GM13977 (cell line): ENCODE measurements around the gene BMI1.
"Not testable (repeated sequence)": the region's sequence is repeated elsewhere in the genome, so short reads cannot be mapped to it uniquely, and the experiment has no call there.

Source experiments
- DNase-seq: peaks from one replicate; pipeline ENCODE4 v3.0.0; 2012; ENCODE audit warnings: low spot score
- CTCF ChIP-seq: IDR thresholded peaks from 2 replicates; pipeline ENCODE4 v1.5.1; 2012; ENCODE audit warnings: mild to moderate bottlenecking, control low read depth; ENCODE audit not compliant: insufficient read depth; ENCODE audit errors: extremely low read depth, missing control alignments
- in situ Hi-C: fragments of 300-500 bp; cut with MboI; formaldehyde crosslinking; loops from one replicate; pipeline ENCODE4 v1.12.0; 2022; ENCODE audit warnings: low sequenced_read_pairs, low pct_unique_long_range_greater_than_20kb, mixed read lengths, inconsistent platforms; ENCODE audit not compliant: unreplicated experiment

The BMI1 gene

GRCh38 chr10:22349755-22350154 is 28.9 kb downstream of the BMI1 start:
- no peak for DNase-seq
- in situ Hi-C loops, result no loop called here
- no peak for TF ChIP-seq CTCF

- no peak for DNase-seq
- TF ChIP-seq CTCF, result no peak
- in situ Hi-C loops, result no loop called here
Measured at GRCh38 chr10:22351131-22351703, 30.3 kb downstream of the BMI1 start.

GRCh38 chr10:22356324-22356873 is 35.5 kb downstream of the BMI1 start:
- in situ Hi-C loops, result no loop called here
- no peak for DNase-seq
- TF ChIP-seq CTCF, result no peak

GRCh38 chr10:22357770-22358169 is 36.9 kb downstream of the BMI1 start:
- in situ Hi-C loops, DNase-seq: not testable (repeated sequence)

- in situ Hi-C loops, result no loop called here
- TF ChIP-seq CTCF, result no peak
- no peak for DNase-seq
Measured at GRCh38 chr10:22363305-22363704, 42.4 kb downstream of the BMI1 start.

- in situ Hi-C loops, result no loop called here
- no peak for TF ChIP-seq CTCF
- no peak for DNase-seq
Measured at GRCh38 chr10:22364407-22365140, 43.7 kb downstream of the BMI1 start.

GRCh38 chr10:22365233-22365632 is 44.3 kb downstream of the BMI1 start:
- in situ Hi-C loops, result no loop called here
- no peak for TF ChIP-seq CTCF
- DNase-seq, result no peak
